ENCODE results near the gene NLRP11.
"Not testable (repeated sequence)": the region's sequence is repeated elsewhere in the genome, so short reads cannot be mapped to it uniquely, and the experiment has no call there.

NLRP11 gene

GRCh38 chr19:55802281-55802680 is 29.5 kb downstream of the NLRP11 start:
- in situ Hi-C loops (cut with MboI; ENCODE audit: low pct_unique_long_range_greater_than_20kb, low sequenced_read_pairs, unreplicated experiment): no loop called here
- no peak for DNase-seq (ENCODE audit: low spot score)
- TF ChIP-seq, protein P1, sequence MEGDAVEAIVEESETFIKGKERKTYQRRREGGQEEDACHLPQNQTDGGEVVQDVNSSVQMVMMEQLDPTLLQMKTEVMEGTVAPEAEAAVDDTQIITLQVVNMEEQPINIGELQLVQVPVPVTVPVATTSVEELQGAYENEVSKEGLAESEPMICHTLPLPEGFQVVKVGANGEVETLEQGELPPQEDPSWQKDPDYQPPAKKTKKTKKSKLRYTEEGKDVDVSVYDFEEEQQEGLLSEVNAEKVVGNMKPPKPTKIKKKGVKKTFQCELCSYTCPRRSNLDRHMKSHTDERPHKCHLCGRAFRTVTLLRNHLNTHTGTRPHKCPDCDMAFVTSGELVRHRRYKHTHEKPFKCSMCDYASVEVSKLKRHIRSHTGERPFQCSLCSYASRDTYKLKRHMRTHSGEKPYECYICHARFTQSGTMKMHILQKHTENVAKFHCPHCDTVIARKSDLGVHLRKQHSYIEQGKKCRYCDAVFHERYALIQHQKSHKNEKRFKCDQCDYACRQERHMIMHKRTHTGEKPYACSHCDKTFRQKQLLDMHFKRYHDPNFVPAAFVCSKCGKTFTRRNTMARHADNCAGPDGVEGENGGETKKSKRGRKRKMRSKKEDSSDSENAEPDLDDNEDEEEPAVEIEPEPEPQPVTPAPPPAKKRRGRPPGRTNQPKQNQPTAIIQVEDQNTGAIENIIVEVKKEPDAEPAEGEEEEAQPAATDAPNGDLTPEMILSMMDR (IDR thresholded peaks at IDR 0.05; ENCODE audit: extremely low read depth, insufficient read depth, missing control alignments): no peak

DNA sequence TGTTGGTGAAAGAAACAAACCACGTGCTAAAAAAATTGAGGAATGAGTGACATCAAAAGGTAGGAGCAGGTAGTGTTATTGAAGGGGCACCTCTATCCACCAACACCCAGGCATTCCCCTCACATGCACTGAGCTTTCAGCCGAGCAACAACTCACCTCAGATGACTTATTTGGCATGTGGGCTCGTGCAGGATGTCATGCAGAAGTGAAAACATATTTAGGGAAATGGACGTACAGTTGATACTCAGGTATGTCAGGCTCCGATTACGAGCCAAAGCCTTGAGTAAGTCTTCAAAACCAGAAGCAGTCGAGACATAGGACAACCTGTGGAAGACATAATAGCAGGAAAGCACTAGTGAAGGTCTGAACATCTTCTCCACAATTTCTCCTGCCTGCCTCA is 30.4 kb downstream of the NLRP11 start:
- in situ Hi-C loops (cut with MboI; ENCODE audit: low pct_unique_long_range_greater_than_20kb, low sequenced_read_pairs, unreplicated experiment): no loop called here
- TF ChIP-seq, protein P1 (IDR thresholded peaks at IDR 0.05; ENCODE audit: extremely low read depth, insufficient read depth, missing control alignments): no peak
- DNase-seq (ENCODE audit: low spot score): no peak

DNA sequence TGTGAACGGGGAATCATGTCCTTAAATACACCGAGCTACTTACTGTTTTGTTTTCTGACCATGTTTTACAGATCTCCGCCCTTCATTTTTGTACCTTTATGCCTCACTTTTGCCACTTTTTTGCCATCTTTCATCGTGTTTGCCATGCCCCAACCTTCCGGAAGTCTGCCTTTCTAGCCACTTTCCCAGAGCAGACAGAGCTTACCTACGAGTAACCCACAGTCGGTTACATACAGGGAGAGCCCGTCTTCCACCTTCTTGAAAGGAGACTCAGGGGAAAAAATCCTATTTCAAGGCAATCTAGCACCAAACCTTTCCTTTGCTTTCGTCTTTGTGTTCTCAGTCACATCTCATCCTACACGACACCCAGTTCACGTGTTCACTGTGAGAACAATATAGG is 36.8 kb downstream of the NLRP11 start:
- TF ChIP-seq, protein P1 (IDR thresholded peaks at IDR 0.05; ENCODE audit: extremely low read depth, insufficient read depth, missing control alignments): no peak
- DNase-seq (ENCODE audit: low spot score): no peak
- in situ Hi-C loops (cut with MboI; ENCODE audit: low pct_unique_long_range_greater_than_20kb, low sequenced_read_pairs, unreplicated experiment): no loop called here

DNA sequence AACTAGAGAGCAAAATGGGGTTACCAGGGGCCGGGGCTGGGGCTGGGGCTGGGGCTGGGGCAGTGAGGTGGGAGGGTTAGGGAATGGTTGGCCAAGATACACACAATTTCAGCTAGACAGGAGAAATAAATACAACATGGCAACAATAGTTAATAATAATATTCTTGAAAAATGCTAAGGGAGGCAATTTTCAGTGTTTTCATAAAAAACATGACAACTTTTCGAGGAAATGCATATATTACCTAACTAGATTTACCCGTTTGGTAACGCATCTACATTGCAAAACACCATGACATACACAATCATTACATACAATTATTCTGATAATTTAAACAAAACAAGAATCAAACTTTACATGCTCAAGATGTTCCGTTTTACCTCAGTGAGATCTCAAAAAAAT is 50.7 kb downstream of the NLRP11 start:
- in situ Hi-C loops (cut with MboI; ENCODE audit: low pct_unique_long_range_greater_than_20kb, low sequenced_read_pairs, unreplicated experiment): no loop called here
- TF ChIP-seq, protein P1 (IDR thresholded peaks at IDR 0.05; ENCODE audit: extremely low read depth, insufficient read depth, missing control alignments): no peak

DNA sequence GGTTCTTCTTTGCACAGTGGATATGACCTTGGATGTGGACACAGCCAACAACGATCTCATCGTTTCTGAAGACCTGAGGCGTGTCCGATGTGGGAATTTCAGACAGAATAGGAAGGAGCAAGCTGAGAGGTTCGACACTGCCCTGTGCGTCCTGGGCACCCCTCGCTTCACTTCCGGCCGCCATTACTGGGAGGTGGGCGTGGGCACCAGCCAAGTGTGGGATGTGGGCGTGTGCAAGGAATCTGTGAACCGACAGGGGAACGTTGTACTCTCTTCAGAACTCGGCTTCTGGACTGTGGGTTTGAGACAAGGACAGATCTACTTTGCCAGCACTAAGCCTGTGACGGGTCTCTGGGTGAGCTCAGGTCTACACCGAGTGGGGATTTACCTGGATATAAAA is 53.5 kb downstream of the NLRP11 start:
- in situ Hi-C loops (cut with MboI; ENCODE audit: low pct_unique_long_range_greater_than_20kb, low sequenced_read_pairs, unreplicated experiment): no loop called here
- DNase-seq (ENCODE audit: low spot score): no peak
- TF ChIP-seq, protein P1 (IDR thresholded peaks at IDR 0.05; ENCODE audit: extremely low read depth, insufficient read depth, missing control alignments): no peak

More for the DNA sequence above, 50.7 kb downstream of the NLRP11 start:
- no peak for DNase-seq (ENCODE audit: low spot score)

GRCh38 chr19:55777528-55777927 is 54.3 kb downstream of the NLRP11 start:
- in situ Hi-C loops (cut with MboI; ENCODE audit: low pct_unique_long_range_greater_than_20kb, low sequenced_read_pairs, unreplicated experiment): no loop called here
- TF ChIP-seq, protein P1 (IDR thresholded peaks at IDR 0.05; ENCODE audit: extremely low read depth, insufficient read depth, missing control alignments): no peak
- no peak for DNase-seq (ENCODE audit: low spot score)

DNA sequence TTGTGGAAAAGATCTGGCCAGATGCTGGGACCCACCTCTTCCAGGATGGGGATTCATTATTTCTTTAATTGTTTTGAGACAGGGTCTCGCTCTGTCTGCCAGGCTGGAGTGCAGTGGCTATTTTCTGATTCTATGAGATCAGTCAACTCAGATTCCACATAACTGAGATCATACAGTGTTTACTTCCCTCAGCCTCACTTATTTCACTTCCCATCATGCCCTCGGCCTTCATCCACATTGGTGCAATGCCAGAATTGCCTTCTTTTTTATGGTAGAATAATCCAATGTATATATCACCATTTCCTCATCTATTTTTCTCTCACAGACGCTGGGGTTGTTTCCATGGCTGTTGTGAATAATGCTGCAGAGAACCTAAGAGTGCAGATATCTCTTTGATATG is 62.2 kb downstream of the NLRP11 start:
- in situ Hi-C loops (cut with MboI; ENCODE audit: low pct_unique_long_range_greater_than_20kb, low sequenced_read_pairs, unreplicated experiment); DNase-seq (ENCODE audit: low spot score): not testable (repeated sequence)

GRCh38 chr19:55768818-55769217 is 63.0 kb downstream of the NLRP11 start, which contains the start of gene RFPL4AL1:
Gene RFPL4AL1, plus strand, starts transcription at chr19:55769118. Its CDS starts 2,687 bp downstream, at chr19:55771805.
- in situ Hi-C loops (cut with MboI; ENCODE audit: low pct_unique_long_range_greater_than_20kb, low sequenced_read_pairs, unreplicated experiment); DNase-seq (ENCODE audit: low spot score): not testable (repeated sequence)

Measured in GM13977 (cell line).